Central memory CD8-positive, alpha-beta T cell (primary cell): Measurements from ENCODE around the gene TRERF1.

Experiments used
- ATAC-seq: fragments of 150-1000 bp; cut with Tn5 transposase; replicated peaks from 2 replicates; pipeline ENCODE4 v1.10.0; 2022; ENCODE audit warnings: mild to moderate bottlenecking, moderate FRiP score, moderate number of reproducible peaks; ENCODE audit not compliant: poor library complexity, severe bottlenecking; ENCODE audit errors: extremely low read depth
- DNase-seq, 2 donors: peaks; one replicate each; pipeline ENCODE4 v3.0.0; 2021; ENCODE audit warnings: low spot score in 2 of 2
- H3K27ac Mint-ChIP-seq: one replicate; pipeline ENCODE4 v1.8.0; 2022; ENCODE audit warnings: low read depth, mild to moderate bottlenecking, moderate library complexity, mixed read lengths
- H3K27me3 Mint-ChIP-seq: one replicate; pipeline ENCODE4 v1.8.0; 2022; ENCODE audit warnings: mixed read lengths
- H3K36me3 Mint-ChIP-seq: one replicate; pipeline ENCODE4 v1.8.0; 2022; ENCODE audit warnings: mild to moderate bottlenecking, moderate library complexity, mixed read lengths; ENCODE audit not compliant: insufficient read depth
- H3K4me1 Mint-ChIP-seq: one replicate; pipeline ENCODE4 v1.8.0; 2022; ENCODE audit warnings: mixed read lengths
- H3K4me3 Mint-ChIP-seq: one replicate; pipeline ENCODE4 v1.8.0; 2022; ENCODE audit warnings: mild to moderate bottlenecking, moderate library complexity, mixed read lengths
- H3K9me3 Mint-ChIP-seq: one replicate; pipeline ENCODE4 v1.8.0; 2022; ENCODE audit warnings: mixed read lengths

TRERF1 gene

DNA sequence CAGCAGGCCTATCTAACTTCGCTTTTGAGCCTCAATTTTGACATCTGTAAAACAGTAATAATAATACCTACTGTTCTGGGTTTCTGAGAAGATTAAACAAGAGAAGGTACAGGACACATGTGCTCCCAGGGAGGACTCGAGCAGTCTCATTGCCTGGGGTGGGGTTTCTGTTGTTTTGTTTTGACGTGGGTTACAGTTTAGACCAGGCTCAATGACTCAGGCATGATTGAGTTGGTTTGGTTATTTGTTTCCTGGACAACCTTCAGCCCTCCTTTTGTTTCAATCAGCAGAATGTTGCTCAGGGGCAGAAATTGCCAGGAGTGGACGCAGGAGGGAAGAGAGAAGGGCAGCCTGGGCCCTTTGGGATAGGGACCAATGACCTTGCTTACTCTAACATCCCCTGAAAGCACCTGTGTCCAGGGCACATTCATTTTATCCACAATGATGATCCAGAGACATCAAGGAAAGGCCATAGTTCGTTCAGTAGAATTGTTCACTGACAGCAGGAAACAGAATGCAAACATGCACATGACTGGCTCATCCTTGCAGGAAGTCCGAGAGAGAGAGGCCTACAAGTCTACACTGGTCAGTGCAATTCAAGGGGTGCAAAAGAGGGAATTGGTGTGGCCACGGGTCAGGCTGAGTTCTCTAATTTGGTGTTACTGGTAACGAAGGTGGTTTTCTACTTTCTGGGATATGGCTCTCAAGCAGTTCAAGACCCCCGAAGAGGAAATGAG, 159.6 kb downstream of the TRERF1 start:
- peaks cover 82% of the 10 kb centered on the region for H3K4me1 Mint-ChIP-seq
- H3K27me3 Mint-ChIP-seq, result no peaks in the 10 kb centered on the region
- peak overlapping the region; percentile 37 for H3K4me3 Mint-ChIP-seq
- ATAC-seq (peak; percentile 72), DNase-seq (no peak)
- peak overlapping the region; percentile 87 for H3K27ac Mint-ChIP-seq
- no peaks in the 10 kb centered on the region for H3K9me3 Mint-ChIP-seq
- peaks cover 18% of the 10 kb centered on the region for H3K36me3 Mint-ChIP-seq

DNA sequence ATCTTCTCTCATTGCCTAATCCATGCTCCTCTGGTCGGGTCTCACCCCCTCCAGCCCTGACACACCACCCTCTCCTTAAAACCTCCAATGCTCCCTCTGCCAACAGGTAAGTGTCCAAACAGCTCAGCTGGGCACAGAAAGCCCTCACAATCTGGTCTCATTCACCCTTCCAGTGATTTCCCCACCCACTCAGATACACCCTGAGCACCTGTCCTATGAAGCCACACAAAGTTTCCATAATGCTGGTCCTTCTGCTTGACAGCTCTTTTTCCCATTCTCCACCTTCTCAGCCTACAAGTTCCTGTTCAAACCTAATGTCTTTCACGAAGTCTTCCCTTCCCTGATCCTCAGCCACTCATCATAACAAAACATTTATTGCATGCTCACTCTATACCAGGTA, 164.0 kb downstream of the TRERF1 start:
- ATAC-seq, result no peak
- H3K4me3 Mint-ChIP-seq, result no peak overlapping the region
- DNase-seq, result no peak
- peaks cover 46% of the 10 kb centered on the region for H3K4me1 Mint-ChIP-seq
- H3K27ac Mint-ChIP-seq, result peak overlapping the region; percentile 0
- H3K27me3 Mint-ChIP-seq, result no peaks in the 10 kb centered on the region
- H3K36me3 Mint-ChIP-seq, result peaks cover 16% of the 10 kb centered on the region
- H3K9me3 Mint-ChIP-seq, result no peaks in the 10 kb centered on the region

DNA sequence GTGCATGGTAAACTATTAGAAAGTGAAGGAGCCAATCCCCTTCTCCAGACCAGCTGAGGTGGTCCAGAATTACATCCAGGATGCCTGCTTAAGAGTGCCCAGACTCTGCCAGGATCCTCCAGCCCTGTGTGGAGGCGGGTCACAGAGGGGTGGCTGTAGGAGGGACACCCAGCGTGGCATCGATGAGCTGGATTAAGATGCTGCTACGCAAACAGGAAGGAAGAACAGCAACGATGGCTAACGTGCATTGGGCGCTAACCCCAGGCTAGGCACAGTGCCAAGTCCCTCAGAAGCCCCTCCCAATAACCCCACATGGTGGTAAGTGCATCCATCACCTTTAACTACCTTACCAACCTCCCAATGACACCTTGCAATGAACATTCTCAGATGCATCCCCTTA, 170.2 kb downstream of the TRERF1 start:
- Mint-ChIP-seq H3K27ac (peak overlapping the region; percentile 91), H3K9me3 (no peaks in the 10 kb centered on the region), H3K36me3 (peaks cover 12% of the 10 kb centered on the region), H3K27me3 (no peaks in the 10 kb centered on the region), H3K4me3 (peak overlapping the region; percentile 65), H3K4me1 (peaks cover 65% of the 10 kb centered on the region)
- peak; percentile 65 for ATAC-seq
- DNase-seq, result peak; percentile 52 to 62

DNA sequence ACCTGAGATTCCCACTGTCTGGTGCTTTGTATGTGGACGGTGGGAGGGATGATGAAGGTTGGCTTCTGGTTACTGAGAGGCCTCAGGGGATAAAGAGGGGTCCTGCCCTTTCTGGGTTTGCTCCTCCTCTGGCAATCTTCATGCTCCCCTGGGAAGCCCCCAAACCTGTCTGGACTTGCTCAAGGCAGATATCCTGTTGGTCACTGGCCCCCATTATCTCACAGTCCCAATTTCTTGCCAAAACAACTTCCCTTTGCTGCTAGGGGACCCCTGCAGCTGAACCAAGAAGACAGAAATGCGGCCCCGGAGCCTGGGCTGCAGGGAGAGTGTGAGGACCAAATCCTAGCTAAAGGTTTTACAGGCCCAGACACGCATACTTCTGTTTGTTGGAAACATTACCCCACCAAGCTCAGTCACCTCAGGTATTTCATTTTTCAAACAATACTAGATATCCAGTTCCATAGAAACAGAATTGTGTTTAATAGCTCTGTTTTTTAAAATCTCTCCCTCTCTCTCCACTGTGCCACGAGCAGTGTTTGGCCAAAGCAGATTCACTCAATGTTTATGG, 170.7 kb downstream of the TRERF1 start:
- peak overlapping the region; percentile 91 for H3K27ac Mint-ChIP-seq
- H3K4me1 Mint-ChIP-seq, result peaks cover 65% of the 10 kb centered on the region
- H3K4me3 Mint-ChIP-seq, result peak overlapping the region; percentile 65
- H3K27me3 Mint-ChIP-seq, result no peaks in the 10 kb centered on the region
- peaks cover 9% of the 10 kb centered on the region for H3K36me3 Mint-ChIP-seq
- no peak for DNase-seq
- ATAC-seq, result no peak
- H3K9me3 Mint-ChIP-seq, result no peaks in the 10 kb centered on the region

DNA sequence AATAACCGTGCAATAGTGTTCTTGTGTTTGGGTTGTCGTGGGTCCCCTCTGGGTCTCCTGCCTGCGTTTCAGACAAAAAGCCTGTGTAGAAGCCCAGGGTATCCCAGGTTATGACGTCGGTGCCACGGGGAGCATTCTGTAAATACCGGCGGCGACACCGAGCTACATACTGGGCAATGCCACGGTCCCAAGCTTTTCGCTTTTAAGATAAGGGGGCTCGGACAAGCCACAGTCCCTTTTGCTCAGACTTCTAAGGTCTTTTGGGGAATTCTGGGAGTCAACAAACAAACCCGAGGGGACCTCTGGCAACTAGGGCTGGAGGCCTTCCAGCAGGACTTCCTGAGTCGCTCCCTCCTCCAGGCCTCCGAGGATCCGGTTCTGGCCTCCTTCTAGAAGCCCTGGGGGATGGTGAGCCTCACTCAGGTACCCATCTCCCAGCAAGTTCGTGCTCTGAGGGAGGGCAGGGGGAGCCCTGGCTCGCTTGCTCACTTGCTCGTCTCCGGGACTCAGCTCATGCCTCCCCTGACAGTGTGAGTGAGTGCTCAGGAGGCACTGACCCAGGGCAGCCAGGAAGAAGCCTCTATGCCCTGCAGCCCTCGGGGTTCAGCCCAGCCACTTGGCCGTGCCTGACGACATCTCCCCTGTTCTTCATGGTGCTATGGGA, 171.6 kb downstream of the TRERF1 start:
- H3K9me3 Mint-ChIP-seq, result no peaks in the 10 kb centered on the region
- no peak for ATAC-seq
- peaks cover 12% of the 10 kb centered on the region for H3K36me3 Mint-ChIP-seq
- peak overlapping the region; percentile 91 for H3K27ac Mint-ChIP-seq
- H3K4me1 Mint-ChIP-seq, result peaks cover 65% of the 10 kb centered on the region
- no peaks in the 10 kb centered on the region for H3K27me3 Mint-ChIP-seq
- no peak for DNase-seq
- H3K4me3 Mint-ChIP-seq, result peak overlapping the region; percentile 69

DNA sequence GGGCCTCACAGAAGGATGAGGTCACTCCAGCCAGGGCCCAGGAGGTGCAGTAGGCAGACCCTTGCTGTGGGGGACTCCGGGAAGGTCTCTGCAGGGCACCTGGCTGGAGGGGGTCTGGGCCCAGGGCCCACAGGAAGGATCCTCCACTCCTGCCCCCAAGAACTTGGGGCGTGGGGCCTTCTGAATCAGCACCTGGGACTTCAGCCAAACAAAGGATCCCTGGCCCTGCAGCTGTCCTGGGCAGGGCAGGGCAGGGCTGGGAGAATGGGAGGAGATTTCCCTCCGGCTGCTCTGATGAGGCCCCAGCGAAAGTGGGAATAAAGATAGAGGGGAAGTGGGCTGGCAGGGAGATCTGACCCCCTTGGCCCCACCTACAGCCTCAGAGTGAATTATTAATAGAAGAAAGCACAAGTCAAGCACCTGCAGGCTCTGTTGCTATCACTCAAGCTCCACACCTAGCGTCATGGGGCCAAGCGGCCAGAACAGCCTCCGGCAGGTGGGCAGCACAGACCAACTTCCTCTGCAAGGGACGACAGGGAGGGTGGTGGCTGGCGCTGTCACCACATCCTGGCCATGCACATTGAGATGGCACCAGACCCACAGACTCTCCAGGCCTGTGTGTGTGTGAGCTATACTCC, 172.5 kb downstream of the TRERF1 start:
- Mint-ChIP-seq H3K36me3 (peaks cover 12% of the 10 kb centered on the region), H3K4me1 (peaks cover 60% of the 10 kb centered on the region), H3K27me3 (no peaks in the 10 kb centered on the region), H3K4me3 (peak overlapping the region; percentile 69), H3K27ac (peak overlapping the region; percentile 91), H3K9me3 (no peaks in the 10 kb centered on the region)
- DNase-seq, result peak; percentile 28 to 37
- peak; percentile 53 for ATAC-seq

DNA sequence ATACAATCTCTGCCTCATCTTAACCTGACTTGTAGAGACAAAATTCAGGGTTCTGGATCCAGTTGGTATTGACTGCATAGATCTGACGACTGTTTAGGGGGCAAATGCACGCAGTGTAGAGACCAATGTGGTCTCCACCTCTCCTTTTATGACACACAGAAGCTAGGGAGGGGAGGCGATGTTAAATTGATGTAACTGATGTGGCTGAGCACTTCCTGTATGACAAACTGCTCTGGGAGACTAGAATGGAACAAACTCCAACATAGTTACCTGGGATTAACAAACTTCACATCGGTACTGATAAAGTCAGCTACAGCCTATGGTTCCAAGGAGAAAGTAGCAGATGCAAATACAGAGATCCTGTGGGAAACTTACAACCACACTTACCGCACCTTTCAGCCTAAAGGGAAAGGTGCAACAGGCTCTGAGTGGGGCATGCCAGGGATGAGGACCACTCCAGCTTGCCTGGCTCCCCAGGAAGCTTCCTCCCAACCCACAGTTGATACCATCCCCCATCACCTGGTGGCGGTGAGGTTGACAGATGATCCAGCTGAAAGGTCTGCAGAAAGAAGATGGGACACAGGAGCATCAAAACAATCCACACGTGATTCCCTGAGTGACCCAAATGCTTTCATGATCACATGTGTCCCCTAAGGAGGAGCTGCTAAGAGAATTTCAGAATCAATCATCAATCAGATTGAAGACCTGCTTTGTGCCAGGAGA, 173.4 kb downstream of the TRERF1 start:
- ATAC-seq, result peak; percentile 74
- H3K9me3 Mint-ChIP-seq, result no peaks in the 10 kb centered on the region
- H3K4me3 Mint-ChIP-seq, result peak overlapping the region; percentile 69
- no peaks in the 10 kb centered on the region for H3K27me3 Mint-ChIP-seq
- DNase-seq, result no peak
- peaks cover 10% of the 10 kb centered on the region for H3K36me3 Mint-ChIP-seq
- peaks cover 63% of the 10 kb centered on the region for H3K4me1 Mint-ChIP-seq
- peak overlapping the region; percentile 91 for H3K27ac Mint-ChIP-seq

DNA sequence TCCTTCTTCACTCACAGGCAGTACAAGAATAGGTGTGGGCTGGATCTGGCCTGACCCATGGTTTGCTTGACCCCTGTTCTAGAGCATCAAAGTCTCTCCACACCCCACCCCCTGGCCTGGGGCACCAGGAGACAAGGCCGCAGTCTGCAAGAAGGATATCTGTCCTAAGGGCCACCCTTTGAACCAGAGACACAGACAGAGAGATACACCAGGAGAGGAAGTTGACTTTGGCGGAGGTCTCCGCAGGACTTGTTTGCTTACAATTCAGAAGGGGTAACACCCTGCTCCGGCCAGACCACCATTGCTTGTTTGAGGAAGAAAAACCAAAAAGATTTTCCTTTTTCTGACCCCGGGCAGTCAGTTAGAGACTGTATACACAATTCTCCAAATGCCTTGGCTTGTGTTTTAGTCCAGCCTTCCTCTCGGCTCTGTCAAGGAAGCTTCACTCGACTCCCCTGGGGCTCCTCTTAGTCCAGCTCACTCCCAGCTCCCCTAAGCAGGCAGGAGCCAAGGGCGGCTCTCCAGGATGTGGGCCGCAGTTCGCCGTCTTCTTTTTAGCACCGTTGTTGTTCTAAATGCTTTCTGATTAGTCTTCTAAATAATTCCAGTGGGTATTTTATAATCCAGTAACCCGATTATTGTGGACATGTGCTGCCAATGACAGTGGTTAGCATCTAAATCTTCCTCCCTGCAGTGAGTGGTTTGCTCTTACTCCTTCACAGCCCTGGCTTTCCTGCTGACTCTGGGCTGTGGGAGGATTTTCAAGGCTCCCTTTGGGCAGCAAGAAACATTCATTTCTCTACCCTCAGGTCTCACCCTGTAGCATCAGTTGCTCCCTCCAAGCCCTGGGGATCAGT, 175.5 kb downstream of the TRERF1 start:
- DNase-seq, result no peak

DNA sequence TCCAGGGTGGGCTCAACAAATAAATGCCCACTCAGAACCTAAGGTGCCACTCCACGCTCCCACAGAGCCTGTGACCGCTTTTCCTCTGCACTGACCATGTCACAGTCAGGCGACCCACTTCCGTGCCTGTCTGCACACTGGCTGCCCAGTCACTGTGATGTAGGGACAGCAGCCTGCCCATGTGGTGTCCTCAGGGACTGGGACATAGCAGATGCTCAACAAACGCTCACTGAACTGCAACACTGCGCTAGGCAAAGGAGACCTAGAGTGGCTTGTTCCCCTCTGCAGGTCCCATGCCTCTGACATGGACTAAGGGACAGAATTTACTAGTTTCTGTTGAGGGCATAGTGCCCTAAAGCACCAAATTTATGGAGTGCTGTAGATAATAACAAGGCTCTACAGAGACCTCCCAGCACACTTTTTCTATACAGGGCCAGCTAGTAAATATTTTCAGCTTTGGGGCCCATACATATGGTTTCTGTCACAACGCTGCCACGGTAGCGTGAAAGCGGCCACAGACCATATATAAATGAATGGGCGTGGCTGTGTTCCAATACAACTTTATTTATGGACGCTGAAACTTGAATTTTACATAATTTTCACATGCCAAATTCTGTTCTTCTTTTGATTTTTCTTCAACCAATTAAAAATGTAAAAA, 176.2 kb downstream of the TRERF1 start:
- Mint-ChIP-seq H3K9me3 (no peaks in the 10 kb centered on the region), H3K4me1 (peaks cover 58% of the 10 kb centered on the region), H3K27me3 (no peaks in the 10 kb centered on the region)

More for the DNA sequence above, 175.5 kb downstream of the TRERF1 start:
- Mint-ChIP-seq H3K4me1 (peaks cover 65% of the 10 kb centered on the region), H3K27me3 (no peaks in the 10 kb centered on the region), H3K36me3 (peaks cover 10% of the 10 kb centered on the region), H3K9me3 (no peaks in the 10 kb centered on the region), H3K27ac (peak overlapping the region; percentile 81), H3K4me3 (no peak overlapping the region)
- ATAC-seq, result no peak

DNA sequence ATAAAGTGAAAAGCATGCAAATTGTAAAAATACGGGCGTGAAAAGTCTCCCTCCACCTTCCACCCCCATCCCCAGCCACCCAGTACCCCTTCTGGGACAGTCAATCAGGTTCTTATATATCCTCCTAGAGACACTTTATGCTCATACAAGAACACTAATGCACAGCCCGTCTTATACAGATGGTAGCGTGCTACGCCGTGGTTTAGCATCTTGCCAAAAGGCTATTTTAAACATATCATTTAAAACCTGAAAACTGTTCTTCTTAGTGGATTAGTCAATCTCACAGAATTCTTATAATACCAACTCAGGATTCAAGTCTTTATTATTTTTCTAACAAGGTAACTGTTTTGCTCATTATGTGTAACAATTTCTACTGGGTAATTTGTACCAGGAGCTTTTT, 176.8 kb downstream of the TRERF1 start:
- Mint-ChIP-seq H3K36me3 (peaks cover 13% of the 10 kb centered on the region), H3K4me3 (no peak overlapping the region), H3K27me3 (no peaks in the 10 kb centered on the region), H3K9me3 (no peaks in the 10 kb centered on the region), H3K4me1 (peaks cover 57% of the 10 kb centered on the region), H3K27ac (no peak overlapping the region)
- ATAC-seq (no peak), DNase-seq (no peak)

More for the DNA sequence above, 176.2 kb downstream of the TRERF1 start:
- ATAC-seq (no peak), DNase-seq (no peak)
- Mint-ChIP-seq H3K36me3 (peaks cover 11% of the 10 kb centered on the region), H3K27ac (peak overlapping the region; percentile 81), H3K4me3 (no peak overlapping the region)
